DND-41 (cell line): ENCODE results near the gene FGF12.

Experiments used
- ATAC-seq: fragments of 200-7000 bp; cut with Tn5 transposase; 3 replicates; pipeline ENCODE4 v1.9.1; 2021; ENCODE audit warnings: low read depth; ENCODE audit not compliant: insufficient read depth
- DNase-seq: peaks from one replicate; pipeline ENCODE4 v3.0.0-alpha.2; 2020
- H2AFZ ChIP-seq: 2 replicates; pipeline ENCODE4 v1.6.0; 2012; ENCODE audit warnings: low read depth, low read length
- H3K27ac ChIP-seq: 2 replicates; pipeline ENCODE4 v1.5.1; 2012; ENCODE audit warnings: low read length, inconsistent platforms
- H3K27me3 ChIP-seq: fragments of 200-600 bp; sonication (generic); 2 replicates; pipeline ENCODE4 v1.6.0; 2012; ENCODE audit warnings: low read length, mild to moderate bottlenecking, inconsistent platforms; ENCODE audit not compliant: insufficient read depth, poor library complexity
- H3K36me3 ChIP-seq: 2 replicates; pipeline ENCODE4 v1.5.1; 2012; ENCODE audit warnings: low read length, inconsistent platforms; ENCODE audit not compliant: insufficient read depth
- H3K4me1 ChIP-seq: 2 replicates; pipeline ENCODE4 v1.5.1; 2012; ENCODE audit warnings: mild to moderate bottlenecking, low read length; ENCODE audit not compliant: insufficient read depth
- H3K4me2 ChIP-seq: 2 replicates; pipeline ENCODE4 v1.6.0; 2012; ENCODE audit warnings: mild to moderate bottlenecking, moderate library complexity, low read length, inconsistent platforms; ENCODE audit not compliant: insufficient read depth
- H3K4me3 ChIP-seq, 2 experiments: fragments of 200-600 bp in 1 of 2; shearing (Covaris generic) in 1 of 2; 2 replicates each; pipeline ENCODE4 v1.5.1; 2012 to 2016; ENCODE audit warnings: inconsistent platforms in 2 of 2, low read length in 2 of 2, mild to moderate bottlenecking in 2 of 2, low read depth in 1 of 2, moderate library complexity in 1 of 2
- H3K79me2 ChIP-seq: 2 replicates; pipeline ENCODE4 v1.6.0; 2012; ENCODE audit warnings: low read length, inconsistent platforms; ENCODE audit not compliant: insufficient read depth
- H3K9ac ChIP-seq: 2 replicates; pipeline ENCODE4 v1.6.0; 2012; ENCODE audit warnings: low read depth, mild to moderate bottlenecking, inconsistent platforms, low read length, moderate library complexity
- H3K9me3 ChIP-seq: 2 replicates; pipeline ENCODE4 v1.5.1; 2012; ENCODE audit warnings: low read length, moderate library complexity, mild to moderate bottlenecking, inconsistent platforms; ENCODE audit not compliant: insufficient read depth, severe bottlenecking
- H4K20me1 ChIP-seq: 2 replicates; pipeline ENCODE4 v1.6.0; 2012; ENCODE audit warnings: low read length; ENCODE audit not compliant: insufficient read depth
- CTCF ChIP-seq: IDR thresholded peaks from 2 replicates; pipeline ENCODE4 v1.5.1; 2012; ENCODE audit warnings: borderline replicate concordance, low read length, moderate library complexity, mild to moderate bottlenecking; ENCODE audit not compliant: poor library complexity, severe bottlenecking; ENCODE audit errors: extremely low read depth
- EZH2 ChIP-seq: IDR thresholded peaks from 3 replicates; pipeline ENCODE4 v1.6.1; 2012; ENCODE audit warnings: borderline replicate concordance, low read depth, mild to moderate bottlenecking, moderate library complexity, low read length, inconsistent platforms; ENCODE audit not compliant: severe bottlenecking

The FGF12 gene

GRCh38 chr3:192261135-192261534, 466.2 kb downstream of the FGF12 start:
- no peak for ATAC-seq
- no peak overlapping the region for H3K9ac ChIP-seq
- H2AFZ ChIP-seq, result no peak overlapping the region
- no peaks in the 10 kb centered on the region for H3K9me3 ChIP-seq
- H3K36me3 ChIP-seq, result no peaks in the 10 kb centered on the region
- no peaks in the 10 kb centered on the region for H3K4me1 ChIP-seq
- no peak for TF ChIP-seq CTCF
- TF ChIP-seq EZH2, result no peak
- no peak overlapping the region for H3K4me3 ChIP-seq
- H4K20me1 ChIP-seq, result no peaks in the 10 kb centered on the region
- no peak for DNase-seq
- no peak overlapping the region for H3K4me2 ChIP-seq
- H3K79me2 ChIP-seq, result no peaks in the 10 kb centered on the region
- no peaks in the 10 kb centered on the region for H3K27me3 ChIP-seq
- H3K27ac ChIP-seq, result no peak overlapping the region

DNA sequence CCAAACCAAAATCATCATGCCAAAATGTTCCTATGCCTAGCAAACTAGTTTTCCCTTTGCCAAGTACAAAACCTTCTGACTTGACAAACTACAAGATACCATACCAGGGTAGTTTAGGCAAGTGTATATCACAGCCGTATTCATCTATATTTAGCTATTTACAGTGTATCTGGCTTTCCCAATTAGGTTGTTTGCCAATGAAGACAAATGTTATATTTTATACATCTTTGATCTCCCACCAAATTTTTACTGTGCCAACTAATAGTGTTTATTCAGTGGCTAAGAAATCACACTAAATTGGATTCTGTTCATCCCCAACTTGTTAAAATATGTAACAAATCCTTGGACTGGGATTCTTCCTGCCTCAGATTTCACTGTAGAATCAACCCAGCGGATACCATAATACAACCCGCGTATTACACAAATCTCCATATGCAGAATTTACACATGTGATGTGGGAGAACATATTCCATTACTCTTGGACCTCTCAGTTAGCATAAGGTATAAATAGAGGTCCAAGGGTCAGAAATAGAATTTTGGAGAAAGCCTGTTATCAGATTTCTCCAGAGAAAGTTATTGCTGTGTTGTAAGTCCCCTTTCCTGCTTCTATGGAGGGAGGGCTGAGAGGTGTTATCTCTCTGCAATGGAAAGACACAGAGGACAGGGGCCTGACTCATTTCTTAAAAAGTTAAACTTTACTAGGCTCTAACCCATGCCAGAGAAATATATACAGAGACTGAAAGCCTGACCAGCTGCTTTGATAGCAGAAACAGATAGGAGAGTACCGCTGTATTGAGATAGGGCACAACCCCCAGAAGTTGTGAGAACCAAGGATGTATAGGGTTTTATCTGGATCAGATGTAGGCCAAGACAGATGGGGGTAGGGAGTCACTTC, 467.0 kb downstream of the FGF12 start:
- Histone ChIP-seq H3K4me2 (no peak overlapping the region), H3K79me2 (no peaks in the 10 kb centered on the region), H3K9ac (no peak overlapping the region), H3K4me1 (no peaks in the 10 kb centered on the region), H3K27ac (no peak overlapping the region), H3K9me3 (no peaks in the 10 kb centered on the region), H4K20me1 (no peaks in the 10 kb centered on the region), H2AFZ (no peak overlapping the region), H3K27me3 (no peaks in the 10 kb centered on the region), H3K4me3 (no peak overlapping the region), H3K36me3 (no peaks in the 10 kb centered on the region)
- TF ChIP-seq EZH2 (no peak), CTCF (no peak)
- DNase-seq (no peak), ATAC-seq (no peak)

- no peaks in the 10 kb centered on the region for H3K27me3 ChIP-seq
- no peaks in the 10 kb centered on the region for H4K20me1 ChIP-seq
- no peak overlapping the region for H3K9ac ChIP-seq
- H3K36me3 ChIP-seq, result no peaks in the 10 kb centered on the region
- ATAC-seq (no peak), DNase-seq (no peak)
- no peak for TF ChIP-seq CTCF
- no peak for TF ChIP-seq EZH2
- H3K27ac ChIP-seq, result no peak overlapping the region
- H2AFZ ChIP-seq, result no peak overlapping the region
- no peak overlapping the region for H3K4me3 ChIP-seq
- H3K4me1 ChIP-seq, result no peaks in the 10 kb centered on the region
- no peak overlapping the region for H3K4me2 ChIP-seq
- no peaks in the 10 kb centered on the region for H3K9me3 ChIP-seq
- H3K79me2 ChIP-seq, result no peaks in the 10 kb centered on the region
Measured at GRCh38 chr3:192259661-192260060, 467.7 kb downstream of the FGF12 start.
